H9 (cell line): ENCODE data around the gene BEST3. TPM values are rescaled to one million over a fixed set of nuclear protein-coding genes. Genes with fewer than 3 reads are reported as not detected.
A peak's percentile ranks its signal among the peaks of the same experiment; 100 is the strongest.

Experiments used
- DNase-seq: peaks from one replicate; pipeline ENCODE4 v3.0.0-alpha.2; 2017
- H2AFZ ChIP-seq: one replicate; pipeline ENCODE4 v1.6.1; 2013; ENCODE audit warnings: mild to moderate bottlenecking, low read length, control low read depth, moderate library complexity
- H2AK5ac ChIP-seq: 2 replicates; pipeline ENCODE4 v1.6.1; 2013; ENCODE audit warnings: low read length, control low read depth, mixed read lengths; ENCODE audit not compliant: insufficient read length
- H2BK120ac ChIP-seq: one replicate; pipeline ENCODE4 v1.6.1; 2013; ENCODE audit warnings: low read depth, mild to moderate bottlenecking, low read length, control low read depth, inconsistent platforms; ENCODE audit not compliant: poor library complexity, severe bottlenecking
- H2BK12ac ChIP-seq: 2 replicates; pipeline ENCODE4 v1.6.1; 2013; ENCODE audit warnings: low read length, control low read depth, mixed read lengths, low read depth; ENCODE audit not compliant: insufficient read length
- H2BK15ac ChIP-seq: 2 replicates; pipeline ENCODE4 v1.6.1; 2013; ENCODE audit warnings: low read depth, low read length, control low read depth
- H2BK20ac ChIP-seq: one replicate; pipeline ENCODE4 v1.6.1; 2013; ENCODE audit warnings: low read depth, mild to moderate bottlenecking, low read length, control low read depth, inconsistent platforms; ENCODE audit not compliant: poor library complexity, severe bottlenecking
- H2BK5ac ChIP-seq: 2 replicates; pipeline ENCODE4 v1.6.1; 2013; ENCODE audit warnings: low read length, control low read depth, mixed read lengths; ENCODE audit not compliant: insufficient read length
- H3K14ac ChIP-seq: 2 replicates; pipeline ENCODE4 v1.6.1; 2013; ENCODE audit warnings: low read length, control low read depth; ENCODE audit not compliant: insufficient read depth
- H3K18ac ChIP-seq: 2 replicates; pipeline ENCODE4 v1.6.1; 2013; ENCODE audit warnings: low read depth, mild to moderate bottlenecking, mixed read lengths, low read length, control low read depth; ENCODE audit not compliant: insufficient read length
- H3K23ac ChIP-seq: 2 replicates; pipeline ENCODE4 v1.6.1; 2013; ENCODE audit warnings: low read length, control low read depth, mixed read lengths, low read depth; ENCODE audit not compliant: insufficient read length
- H3K23me2 ChIP-seq: 2 replicates; pipeline ENCODE4 v1.6.1; 2013; ENCODE audit warnings: low read depth, mild to moderate bottlenecking, mixed read lengths, low read length, control low read depth; ENCODE audit not compliant: insufficient read length, poor library complexity, severe bottlenecking
- H3K27ac ChIP-seq: 2 replicates; pipeline ENCODE4 v1.5.1; 2013; ENCODE audit warnings: low read length, control low read depth, mixed read lengths, low read depth; ENCODE audit not compliant: insufficient read length
- H3K27me3 ChIP-seq: 2 replicates; pipeline ENCODE4 v1.6.1; 2013; ENCODE audit warnings: low read length, control low read depth, inconsistent platforms; ENCODE audit not compliant: insufficient read depth
- H3K4ac ChIP-seq: 2 replicates; pipeline ENCODE4 v1.6.1; 2013; ENCODE audit warnings: low read depth, mild to moderate bottlenecking, control low read depth, inconsistent platforms, low read length, moderate library complexity
- H3K4me1 ChIP-seq: 2 replicates; pipeline ENCODE4 v1.6.1; 2013; ENCODE audit warnings: low read length, control low read depth, inconsistent platforms; ENCODE audit not compliant: insufficient read depth
- H3K4me2 ChIP-seq: 2 replicates; pipeline ENCODE4 v1.6.1; 2013; ENCODE audit warnings: low read length, control low read depth, mixed read lengths; ENCODE audit not compliant: insufficient read length, insufficient read depth
- H3K56ac ChIP-seq: 2 replicates; pipeline ENCODE4 v1.6.1; 2013; ENCODE audit warnings: low read depth, mild to moderate bottlenecking, mixed read lengths, low read length, control low read depth; ENCODE audit not compliant: insufficient read length
- H3K79me1 ChIP-seq: 2 replicates; pipeline ENCODE4 v1.6.1; 2013; ENCODE audit warnings: low read depth, mild to moderate bottlenecking, moderate library complexity, low read length, control low read depth, inconsistent platforms; ENCODE audit not compliant: insufficient read depth, poor library complexity, severe bottlenecking
- H3K79me2 ChIP-seq: 2 replicates; pipeline ENCODE4 v1.6.1; 2013; ENCODE audit warnings: low read length, control low read depth, inconsistent platforms; ENCODE audit not compliant: insufficient read depth
- H3K9ac ChIP-seq: 2 replicates; pipeline ENCODE4 v1.6.1; 2013; ENCODE audit warnings: low read length, control low read depth, mixed read lengths; ENCODE audit not compliant: insufficient read length; ENCODE audit errors: extremely low read depth
- H3K9me3 ChIP-seq: one replicate; pipeline ENCODE4 v1.6.1; 2013; ENCODE audit warnings: low read depth, low read length, inconsistent platforms; ENCODE audit not compliant: control insufficient read depth
- H3T11ph ChIP-seq: one replicate; pipeline ENCODE4 v1.6.1; 2013; ENCODE audit warnings: mild to moderate bottlenecking, low read length, control low read depth, inconsistent platforms
- H4K20me1 ChIP-seq: one replicate; pipeline ENCODE4 v1.6.1; 2013; ENCODE audit not compliant: control insufficient read depth, insufficient read length, insufficient read depth
- H4K5ac ChIP-seq: 2 replicates; pipeline ENCODE4 v1.6.1; 2013; ENCODE audit warnings: low read depth, mild to moderate bottlenecking, mixed read lengths, low read length, control low read depth; ENCODE audit not compliant: insufficient read length
- H4K8ac ChIP-seq: replicated peaks from 2 replicates; pipeline ENCODE4 v1.6.1; 2013; ENCODE audit warnings: low read length, control low read depth, mixed read lengths, low read depth; ENCODE audit not compliant: insufficient read length
- H4K91ac ChIP-seq: 2 replicates; pipeline ENCODE4 v1.6.1; 2013; ENCODE audit warnings: low read depth, mild to moderate bottlenecking, moderate library complexity, mixed read lengths, low read length, control low read depth; ENCODE audit not compliant: insufficient read length
- H3K27ac Mint-ChIP-seq, 3 experiments: 2 replicates in 2 of 3; 3 replicates in 1 of 3; pipeline ENCODE4 v1.8.0; 2020 to 2021; ENCODE audit warnings: mixed read lengths in 3 of 3, mild to moderate bottlenecking in 1 of 3, moderate library complexity in 1 of 3
- H3K27me3 Mint-ChIP-seq: 2 replicates; pipeline ENCODE4 v1.8.0; 2021; ENCODE audit warnings: low read depth, mild to moderate bottlenecking, moderate library complexity, mixed read lengths
- H3K36me3 Mint-ChIP-seq, 3 experiments: 2 replicates in 2 of 3; 3 replicates in 1 of 3; pipeline ENCODE4 v1.8.0; 2020 to 2021; ENCODE audit warnings: low read depth in 3 of 3, mixed read lengths in 3 of 3; ENCODE audit not compliant: insufficient read depth in 1 of 3
- H3K4me1 Mint-ChIP-seq, 2 experiments: 2 replicates each; pipeline ENCODE4 v1.8.0; 2020; ENCODE audit warnings: mixed read lengths in 2 of 2
- H3K4me3 Mint-ChIP-seq, 2 experiments: 2 replicates in 1 of 2; 3 replicates in 1 of 2; pipeline ENCODE4 v1.8.0; 2020 to 2021; ENCODE audit warnings: mild to moderate bottlenecking in 2 of 2, mixed read lengths in 2 of 2, moderate library complexity in 1 of 2
- H3K9me3 Mint-ChIP-seq, 2 experiments: 2 replicates in 1 of 2; 3 replicates in 1 of 2; pipeline ENCODE4 v1.8.0; 2020; ENCODE audit warnings: mild to moderate bottlenecking in 2 of 2, mixed read lengths in 2 of 2, moderate library complexity in 1 of 2
- CTCF ChIP-seq: fragments of 200-600 bp; sonication (generic); conservative IDR thresholded peaks from 3 replicates; pipeline ENCODE4 v1.8.0; 2021; ENCODE audit warnings: antibody characterized with exemption, mild to moderate bottlenecking
- WGBS: extraction: QIAGEN DNeasy Blood & Tissue Kit; methylation state at CpG from one replicate; pipeline ENCODE4 v1.1.7; 2013; ENCODE audit warnings: missing lambda C conversion rate, low lambda C conversion rate, mixed read lengths; ENCODE audit not compliant: insufficient read length; ENCODE audit errors: extremely low coverage; 5-methylcytosine and 5-hydroxymethylcytosine counted together
- total RNA-seq: library from RNA; stranded (reverse); gene quantifications from 2 replicates; pipeline ENCODE4 v1.2.1, GENCODE V29; 2021

The BEST3 gene
- total RNA-seq, 1 experiment from 2014 or later, result 0.42 TPM

- no CpG with 5 or more reads among the region's 1 CpG for WGBS
- H3K9me3 Mint-ChIP-seq, result no peaks in the 10 kb centered on the region
- TF ChIP-seq CTCF, result no peak
- Histone ChIP-seq H2BK5ac (no peak overlapping the region), H3K14ac (no peak overlapping the region), H3K79me2 (no peaks in the 10 kb centered on the region), H4K91ac (no peak overlapping the region), H4K5ac (no peak overlapping the region), H2BK15ac (no peak overlapping the region), H3K18ac (no peak overlapping the region), H4K8ac (no peak overlapping the region), H3K9ac (no peak overlapping the region), H4K20me1 (no peaks in the 10 kb centered on the region), H2AFZ (no peak overlapping the region), H3T11ph (no peak overlapping the region), H3K4ac (no peak overlapping the region), H3K23ac (no peak overlapping the region), H3K56ac (no peak overlapping the region), H2AK5ac (no peak overlapping the region), H3K27me3 (no peaks in the 10 kb centered on the region), H2BK120ac (no peak overlapping the region), H3K4me2 (no peak overlapping the region), H2BK12ac (no peak overlapping the region), H3K27ac (no peak overlapping the region), H2BK20ac (no peak overlapping the region), H3K4me1 (no peaks in the 10 kb centered on the region), H3K79me1 (no peaks in the 10 kb centered on the region), H3K9me3 (no peaks in the 10 kb centered on the region), H3K23me2 (no peaks in the 10 kb centered on the region)
- peaks cover 4 to 6% of the 10 kb centered on the region in 2 experiments for H3K4me1 Mint-ChIP-seq
- DNase-seq, result no peak
- H3K36me3 Mint-ChIP-seq, result no peaks in the 10 kb centered on the region
- H3K27ac Mint-ChIP-seq, result peak overlapping the region in 1 of 3 experiments; percentile 55; a peak in 2 of 7 replicates
- H3K4me3 Mint-ChIP-seq, result no peak overlapping the region
- no peaks in the 10 kb centered on the region; the same call in 1 of the 2 replicates for H3K27me3 Mint-ChIP-seq
These were observed 5.3 kb upstream of the BEST3 start for GRCh38 chr12:69704357-69704756.
